ENCODE measurements around the gene POLG.

- TF ChIP-seq CTCF (tag by site-specific recombination; IDR thresholded peaks at IDR 0.05), result no peak
- TF ChIP-seq ZNF274 (IDR thresholded peaks at IDR 0.05; ENCODE audit: low read length), result no peak
- no peak for TF ChIP-seq ZNF274 (tag by site-specific recombination; IDR thresholded peaks at IDR 0.05; ENCODE audit: borderline replicate concordance)
- TF ChIP-seq ZNF555 (tag by site-specific recombination; conservative IDR thresholded peaks at IDR 0.05), result no peak
- no peak for TF ChIP-seq GLIS2 (tag by site-specific recombination; IDR thresholded peaks at IDR 0.05)
- no peak for TF ChIP-seq AEBP2 (tag by site-specific recombination; IDR thresholded peaks at IDR 0.05; ENCODE audit: borderline replicate concordance)
- TF ChIP-seq ZBTB49 (tag by site-specific recombination; IDR thresholded peaks at IDR 0.05; ENCODE audit: low read depth), result no peak
- no peak for TF ChIP-seq PBX3 (CRISPR knock-in tag; IDR thresholded peaks at IDR 0.05)
- TF ChIP-seq ZNF335 (tag by site-specific recombination; conservative IDR thresholded peaks at IDR 0.05), result no peak
Observed at GRCh38 chr15:89323825-89324224, 10.8 kb downstream of the POLG start.
